NCI-H1092 (cell line): ENCODE results near the gene C2CD2.

Experiments used
- DNase-seq: peaks from one replicate; lab custom pipeline; 2025; lab: John Stamatoyannopoulos, UW

C2CD2 gene

DNA sequence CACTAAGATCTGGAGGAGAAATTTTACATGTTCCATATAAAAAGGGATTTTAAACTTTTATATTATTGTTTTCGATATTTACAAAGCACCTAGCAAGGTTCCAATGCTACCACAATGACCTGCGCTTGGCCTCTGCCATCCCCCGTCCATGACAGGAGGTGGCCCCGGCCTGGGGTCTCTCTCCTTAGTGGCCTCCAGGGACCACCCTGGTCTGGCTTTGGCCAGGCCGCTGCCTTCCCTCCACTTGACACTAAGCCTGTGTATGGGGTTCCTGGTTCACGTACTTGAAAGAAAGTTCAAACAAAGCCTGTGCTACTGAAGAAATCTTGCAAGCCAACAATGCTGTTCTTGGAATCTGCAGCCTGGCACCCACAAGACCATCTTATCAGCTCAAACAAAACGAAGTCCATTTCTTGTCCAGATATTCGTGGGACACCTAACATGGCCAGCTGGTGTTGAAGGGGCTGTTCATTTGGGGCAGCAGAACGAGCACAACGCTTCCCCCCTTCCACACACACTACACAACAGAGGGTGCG, 87.5 kb downstream of the C2CD2 start:
- DNase-seq = no peak

- no peak for DNase-seq
Observed at GRCh38 chr21:41865002-41865777, 88.6 kb downstream of the C2CD2 start.

DNA sequence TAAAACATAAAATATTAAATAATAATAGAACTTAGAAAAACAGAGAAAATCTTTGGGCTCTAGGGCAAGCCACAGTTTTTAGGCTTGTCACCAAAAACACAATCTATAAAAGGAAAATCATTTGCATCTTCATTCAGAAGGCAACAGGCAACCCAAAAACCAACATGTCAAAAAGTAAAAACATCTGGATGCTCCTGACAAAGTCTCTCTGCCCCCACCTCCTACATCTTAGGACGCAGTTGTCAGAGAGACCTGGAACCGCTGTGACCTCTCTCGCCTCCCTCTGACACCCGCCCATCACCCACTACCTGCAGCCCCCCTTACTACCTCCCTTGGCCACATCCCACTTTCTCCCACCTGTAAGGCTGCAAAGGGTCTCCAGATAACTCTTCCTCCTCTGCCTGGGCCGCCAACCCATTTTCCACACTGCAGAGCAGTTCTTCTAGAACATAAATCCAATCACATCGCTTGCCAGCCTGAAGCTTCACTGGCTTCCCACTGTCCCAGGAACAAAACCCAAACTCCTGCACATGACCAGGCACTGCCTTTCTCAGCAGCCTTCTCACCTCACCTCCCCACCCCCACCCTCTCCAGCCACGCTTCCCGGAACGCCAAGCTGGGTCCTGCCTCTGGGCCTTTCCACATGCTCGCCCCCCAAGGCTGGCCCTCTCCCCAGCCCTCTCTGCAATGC, 89.4 kb downstream of the C2CD2 start:
- no peak for DNase-seq

GRCh38 chr21:41863439-41863740, 90.4 kb downstream of the C2CD2 start:
- no peak for DNase-seq

GRCh38 chr21:41861987-41862386, 91.8 kb downstream of the C2CD2 start:
- no peak for DNase-seq

DNA sequence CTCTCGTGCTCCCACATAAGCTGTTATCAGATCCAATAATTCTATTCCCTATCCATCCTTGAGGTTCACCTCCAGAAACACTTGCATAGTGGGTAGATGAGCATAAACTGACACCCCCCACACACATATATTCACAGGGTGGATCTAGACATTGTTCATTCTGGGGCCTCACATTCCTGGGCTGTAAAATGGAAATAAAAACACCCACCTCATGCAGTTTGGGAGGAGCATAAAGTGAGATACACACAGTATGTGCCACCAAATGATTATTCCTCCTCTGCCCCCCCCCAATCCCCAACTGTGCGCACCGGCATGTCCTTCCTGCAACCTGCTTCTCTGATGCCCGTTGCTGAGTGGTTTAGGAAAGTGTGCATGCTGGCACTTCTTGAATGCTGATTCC, 92.6 kb downstream of the C2CD2 start:
- no peak for DNase-seq

DNA sequence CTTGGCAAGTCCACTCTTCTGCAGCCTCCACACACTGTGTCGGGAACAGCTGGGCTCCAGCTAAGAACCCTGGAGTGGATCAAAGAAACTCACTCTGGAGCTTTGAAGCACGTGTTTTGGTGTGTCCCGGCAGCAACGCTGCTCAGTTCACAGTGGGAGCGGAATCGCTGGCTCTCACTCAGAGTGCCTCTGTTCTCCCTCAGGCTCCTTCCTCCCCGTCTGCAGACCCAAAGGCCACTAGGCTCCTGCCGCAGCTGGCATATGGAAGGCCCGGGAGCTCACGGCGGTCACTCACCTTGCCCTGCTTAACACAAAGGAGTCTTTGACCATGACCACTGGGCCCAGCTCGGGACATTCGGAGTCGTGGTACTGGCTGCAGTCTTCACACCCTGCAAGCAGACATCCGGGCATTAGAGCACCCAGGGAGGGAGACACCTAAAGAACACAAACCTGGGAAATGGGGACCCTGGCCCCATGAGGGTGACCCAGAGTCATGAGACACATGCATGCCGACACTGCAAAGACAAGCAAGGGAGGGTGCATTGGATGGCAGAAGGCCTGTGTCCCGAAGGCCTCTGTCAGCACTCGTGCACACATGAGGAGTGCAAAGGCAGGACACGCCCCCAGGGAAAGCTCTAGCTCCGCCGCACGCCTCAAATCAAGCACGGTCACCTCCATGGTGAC, 94.4 kb downstream of the C2CD2 start:
- DNase-seq = no peak

- DNase-seq = no peak
Observed at GRCh38 chr21:41858466-41859296, 95.1 kb downstream of the C2CD2 start.

DNA sequence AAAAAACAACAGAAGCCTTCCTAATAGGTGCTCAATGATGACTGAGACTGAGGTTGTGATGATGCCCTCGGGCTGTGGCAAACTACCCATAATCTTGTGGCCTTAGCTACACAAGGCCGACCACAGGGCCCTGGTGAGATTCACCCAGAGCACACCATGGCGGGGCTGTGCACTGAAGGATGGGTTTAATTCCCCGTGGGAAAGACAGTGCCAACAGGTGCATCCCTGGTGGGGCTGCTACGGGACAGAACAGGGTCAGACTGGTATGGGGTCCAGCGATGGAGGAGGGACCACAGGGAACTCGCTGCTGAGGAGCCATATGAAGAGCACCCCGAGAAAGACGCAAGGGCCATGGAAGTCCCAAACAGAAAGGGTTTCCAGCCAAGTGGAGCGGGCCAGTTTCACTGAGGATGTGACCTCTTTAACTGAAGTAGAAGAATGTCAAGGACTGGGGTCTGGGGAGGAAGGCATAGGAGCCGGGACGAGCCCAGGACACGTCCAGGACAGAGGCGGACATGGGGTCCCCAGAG, 96.0 kb downstream of the C2CD2 start:
- no peak for DNase-seq

- DNase-seq = no peak
Observed at GRCh38 chr21:41856572-41856971, 97.2 kb downstream of the C2CD2 start.

GRCh38 chr21:41854426-41854995, 99.3 kb downstream of the C2CD2 start:
- no peak for DNase-seq

DNA sequence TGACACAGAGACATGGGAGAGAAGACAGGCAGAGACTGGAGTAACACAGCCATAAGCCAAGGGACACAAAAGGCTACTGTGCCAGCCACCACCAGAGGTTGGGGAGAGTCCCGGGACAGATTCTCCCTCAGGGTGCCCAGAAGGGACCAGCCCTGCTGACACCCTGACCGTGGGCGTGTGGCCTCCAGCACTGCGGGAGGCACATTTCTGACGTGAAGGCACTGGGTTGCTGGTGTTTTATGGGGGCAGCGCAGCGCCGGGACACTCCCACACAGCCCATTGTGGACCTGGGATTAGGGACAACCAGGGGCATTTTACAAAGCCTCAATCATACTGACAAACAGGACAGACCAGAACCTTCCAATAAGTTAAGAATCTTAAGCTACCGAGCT, 100.9 kb downstream of the C2CD2 start:
- no peak for DNase-seq

DNA sequence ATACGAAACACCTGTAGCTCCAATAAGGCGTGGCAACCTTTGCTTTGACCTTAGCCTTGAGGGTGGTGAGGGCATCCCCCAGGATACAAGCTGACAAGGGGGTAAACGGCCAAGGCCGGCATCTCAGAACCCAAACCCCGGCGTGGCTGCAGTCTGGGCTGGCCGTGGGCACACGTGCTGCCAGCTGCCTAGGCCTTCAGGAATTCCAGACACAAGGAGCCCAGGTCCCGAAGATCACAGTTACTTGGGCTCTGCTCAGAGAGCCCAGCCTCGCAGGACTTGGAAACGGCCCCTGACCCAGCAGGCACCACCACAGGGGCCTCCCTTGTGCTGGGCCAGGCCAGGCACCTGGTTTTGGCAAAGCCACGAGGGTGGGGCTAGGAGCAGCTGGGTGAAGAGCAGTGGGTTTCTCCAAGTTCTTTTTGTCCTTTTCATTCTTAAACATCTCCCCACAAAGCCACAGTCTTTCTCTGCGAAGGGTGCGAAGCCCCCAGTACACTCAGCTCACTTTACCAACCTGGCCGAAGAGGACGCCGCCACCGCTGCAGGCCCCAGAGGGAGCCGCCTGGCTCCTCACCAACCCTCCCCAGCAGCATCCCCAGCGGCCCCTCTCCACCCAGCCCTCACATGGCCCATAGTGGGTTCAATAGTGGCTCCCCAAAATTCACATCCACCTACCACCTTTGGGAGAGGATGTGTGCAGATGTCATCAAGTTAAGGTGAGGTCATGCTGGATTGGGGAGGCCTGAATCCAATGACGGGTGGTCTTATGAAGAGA, 101.5 kb downstream of the C2CD2 start:
- no peak for DNase-seq

DNA sequence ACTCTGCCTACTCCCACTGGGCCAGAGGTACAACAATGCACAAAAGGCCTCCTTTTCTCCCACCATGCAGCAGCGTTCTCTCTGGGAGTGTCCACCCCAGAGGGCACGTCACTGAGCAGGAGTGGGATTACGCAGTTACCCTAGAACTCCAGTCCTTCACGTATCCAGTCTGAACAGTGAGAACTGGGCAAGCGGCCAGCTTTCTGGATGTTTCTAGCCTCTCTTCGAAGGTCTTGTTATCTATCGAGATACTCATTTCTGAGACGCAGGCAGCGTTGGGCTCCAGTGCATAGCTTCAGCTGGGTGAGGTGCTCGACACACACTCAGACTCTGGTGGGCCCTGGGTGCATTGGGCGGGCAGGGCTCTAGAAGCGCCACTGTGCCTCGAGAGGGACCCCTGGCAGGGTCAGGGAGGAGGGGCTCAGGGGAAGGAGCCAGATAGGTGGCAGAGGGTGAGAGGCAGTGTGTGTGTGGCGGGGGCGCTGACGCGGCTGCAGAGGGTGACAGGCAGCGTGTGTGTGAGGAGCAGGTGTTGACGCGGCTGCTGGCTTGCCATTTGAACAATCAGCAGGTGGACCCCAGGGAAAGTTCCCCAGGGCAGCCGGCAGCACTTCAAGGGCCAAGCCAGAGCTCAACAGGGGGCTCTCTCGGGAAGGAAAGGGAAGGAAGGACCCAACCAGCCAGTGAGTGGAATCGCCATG, 102.6 kb downstream of the C2CD2 start:
- DNase-seq = peak; percentile 84

DNA sequence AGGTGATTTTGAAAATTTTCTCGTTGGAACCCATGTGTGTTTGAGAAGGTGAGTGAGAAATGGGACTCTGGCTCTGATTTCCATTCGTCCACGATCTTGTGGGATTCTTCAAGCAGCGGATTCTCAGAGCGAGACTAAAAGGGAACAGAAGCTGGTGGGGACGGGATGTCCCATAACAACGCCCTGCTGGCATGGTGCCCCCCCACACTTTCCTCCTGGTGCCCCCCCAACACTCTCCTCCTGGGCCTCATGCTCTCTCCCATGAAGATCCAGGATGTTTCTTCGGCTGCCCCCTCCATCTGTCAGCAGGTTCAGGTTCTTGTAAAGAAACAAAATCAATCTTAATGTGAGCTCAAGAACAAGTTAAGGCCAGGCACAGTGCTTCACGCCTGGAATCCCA, 103.7 kb downstream of the C2CD2 start:
- DNase-seq = no peak

- no peak for DNase-seq
Observed at GRCh38 chr21:41848958-41849580, 104.7 kb downstream of the C2CD2 start.

DNA sequence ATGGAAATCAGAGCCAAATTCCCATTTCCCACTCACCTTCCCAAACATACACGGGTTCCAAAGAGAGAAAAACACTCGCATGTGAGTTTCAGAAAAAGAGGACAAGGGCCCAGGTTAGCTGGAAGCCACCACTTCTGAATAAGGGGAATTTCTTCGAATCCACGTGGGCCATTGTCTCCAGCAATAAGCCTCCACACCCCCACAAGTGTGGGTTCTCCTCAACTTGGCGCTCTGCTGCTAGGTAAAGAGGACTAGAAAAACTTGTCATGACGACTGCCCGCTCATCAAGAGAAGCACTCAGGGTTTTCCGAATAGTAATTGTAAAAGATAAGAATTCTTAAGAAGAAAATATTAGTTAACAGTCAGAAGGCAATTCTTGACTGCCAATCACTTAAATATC, 105.3 kb downstream of the C2CD2 start:
- DNase-seq = no peak

DNA sequence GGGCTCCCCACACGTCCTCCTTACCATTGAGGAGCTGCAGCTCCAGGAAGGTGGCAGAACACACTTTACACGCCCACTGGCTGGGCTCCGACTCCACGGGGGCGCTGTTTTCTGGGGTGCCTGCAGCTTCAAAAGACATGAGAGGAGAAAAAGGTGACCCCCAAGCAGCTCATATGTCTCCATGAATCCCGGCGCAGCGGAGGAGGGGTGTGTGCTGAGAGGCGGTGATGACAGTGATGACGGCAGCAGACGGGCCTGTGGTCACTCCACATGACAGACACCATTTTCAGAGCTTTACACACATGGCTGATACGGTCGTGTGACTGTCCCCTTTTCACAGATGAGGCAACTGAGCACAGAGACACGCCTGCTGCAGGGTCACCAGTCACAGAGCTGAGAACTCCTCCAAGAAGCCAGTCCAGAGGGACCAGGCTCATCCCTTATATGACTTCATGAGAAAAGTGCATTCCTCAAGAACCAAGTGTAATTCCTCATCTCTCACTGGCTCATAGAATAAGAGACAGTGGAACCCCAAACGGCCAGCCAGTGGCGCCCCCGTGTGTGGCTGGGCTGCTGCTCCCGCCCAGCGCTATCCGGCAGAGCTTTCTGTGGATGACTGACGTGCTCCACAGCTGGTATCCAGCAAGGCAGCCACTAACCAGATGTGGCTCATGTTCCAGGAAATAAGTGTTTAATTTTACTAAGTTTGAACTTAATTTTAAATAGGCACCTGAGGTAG, 106.6 kb downstream of the C2CD2 start:
- DNase-seq = no peak

- DNase-seq = no peak
Observed at GRCh38 chr21:41846536-41846935, 107.3 kb downstream of the C2CD2 start.
